Left ventricle myocardium superior (tissue), 1 donor: ENCODE results near the gene ABLIM1. TPM values are rescaled to one million over a fixed set of nuclear protein-coding genes. Genes with fewer than 3 reads are reported as not detected.

Source experiments
- ATAC-seq: fragments of 200-7000 bp; cut with Tn5 transposase; one replicate; pipeline ENCODE4 v1.9.1; 2020; ENCODE audit warnings: mild to moderate bottlenecking, moderate library complexity
- DNase-seq: peaks from one replicate; pipeline ENCODE4 v3.0.0-alpha.2; 2020
- intact Hi-C: fragments of 100-400 bp; cut with micrococcal nuclease; formaldehyde crosslinking; loops from one replicate; pipeline ENCODE4 v1.11.0; 2022
- total RNA-seq: library from RNA; stranded (reverse); fragmentation: NEBNext Ultra II Directional; extraction: Animal tissue kit (Norgen Biotek cat#: 25700); gene quantifications from one replicate; pipeline ENCODE4 v1.2.1, GENCODE V29; 2021
- donor health status: DM: no; HTN: yes; CAD: no; lungs with severe emphysema.

ABLIM1 gene
- total RNA-seq, 1 donor from 2014 or later: 808 TPM

DNA sequence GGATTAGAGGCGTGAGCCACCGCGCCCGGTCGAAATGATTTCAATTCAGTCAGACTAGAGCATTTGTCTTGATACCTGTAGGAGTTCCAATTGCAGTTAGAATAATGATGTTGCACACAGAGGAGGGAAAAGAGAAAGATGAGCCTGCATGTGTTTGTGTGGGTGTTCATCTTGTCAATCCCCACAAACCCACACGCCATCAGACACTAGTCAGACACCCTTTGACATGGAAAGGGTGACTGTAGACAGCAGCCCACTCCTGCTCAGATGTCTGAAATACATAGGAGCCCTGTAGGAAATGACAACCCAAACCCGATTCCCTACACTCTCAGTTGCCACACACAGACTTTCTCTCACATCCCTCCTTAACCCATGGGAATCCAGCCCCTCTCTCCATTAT, 92.0 kb downstream of the ABLIM1 start:
- intact Hi-C loops: no loop called here
- ATAC-seq: no peak

DNA sequence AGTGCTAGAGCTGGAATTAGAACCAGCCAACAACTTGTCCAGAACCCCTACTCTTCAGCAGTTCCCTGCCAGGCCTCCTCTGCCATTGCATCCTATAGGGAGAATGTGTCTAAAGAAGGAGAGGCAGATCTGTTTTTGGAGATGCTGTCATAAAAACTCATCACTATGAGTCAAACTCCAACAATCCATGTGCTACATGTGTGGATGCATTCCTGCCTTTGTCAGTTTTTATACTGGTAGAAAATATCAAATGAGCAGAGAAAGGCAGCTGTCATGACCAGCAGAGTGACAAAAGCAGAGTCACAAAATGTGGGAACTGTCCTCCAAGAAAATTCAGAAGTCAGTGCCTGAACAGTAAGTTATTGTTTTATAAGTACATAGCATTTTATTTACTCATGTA, 93.0 kb downstream of the ABLIM1 start:
- intact Hi-C loops: no loop called here
- DNase-seq: no peak
- ATAC-seq: no peak

More for the DNA sequence above, 92.0 kb downstream of the ABLIM1 start:
- DNase-seq: no peak

DNA sequence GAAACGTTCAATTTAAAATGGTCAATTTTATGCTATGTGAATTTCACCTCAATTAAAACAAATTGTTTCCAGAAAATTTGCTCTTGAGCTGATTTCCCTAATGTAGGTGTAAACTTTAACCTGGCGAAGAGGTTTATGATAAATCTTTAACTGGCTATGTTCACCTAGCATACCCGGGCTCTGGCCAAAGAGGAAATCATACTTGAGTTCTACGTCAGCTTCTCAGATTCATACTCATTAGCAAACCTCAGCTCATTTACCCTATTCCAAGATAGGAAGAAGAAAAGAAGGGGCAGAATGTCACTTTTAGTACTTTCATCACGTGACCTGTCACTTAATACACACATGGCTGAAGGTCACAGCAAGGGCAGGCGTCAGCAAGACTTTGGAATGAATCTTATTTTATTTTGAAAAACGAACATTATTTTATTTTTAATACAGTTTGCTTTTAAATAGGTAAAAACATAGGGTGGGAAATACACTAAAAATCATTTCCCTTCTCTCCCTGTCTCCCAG, 97.0 kb downstream of the ABLIM1 start:
- DNase-seq: no peak
- no peak for ATAC-seq
- intact Hi-C loops: no loop called here

DNA sequence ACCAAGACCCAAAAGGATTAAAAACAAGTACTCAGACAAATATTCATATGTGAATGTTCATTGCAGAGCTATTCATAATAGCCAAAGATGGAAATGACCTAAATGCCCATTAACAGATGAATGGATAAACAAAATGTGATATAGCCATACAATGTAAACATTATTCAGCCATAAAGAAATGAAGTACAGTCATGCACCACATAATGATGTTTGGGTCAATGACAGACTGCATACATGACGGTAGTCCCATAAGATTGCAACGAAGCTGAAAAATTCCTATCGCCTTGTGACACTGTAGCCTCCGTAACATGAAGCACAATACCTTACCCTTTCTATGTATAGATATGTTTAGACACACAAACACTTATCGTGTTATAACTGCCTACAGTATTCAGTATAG, 97.9 kb downstream of the ABLIM1 start:
- ATAC-seq: no peak
- intact Hi-C loops: no loop called here
- DNase-seq: no peak

DNA sequence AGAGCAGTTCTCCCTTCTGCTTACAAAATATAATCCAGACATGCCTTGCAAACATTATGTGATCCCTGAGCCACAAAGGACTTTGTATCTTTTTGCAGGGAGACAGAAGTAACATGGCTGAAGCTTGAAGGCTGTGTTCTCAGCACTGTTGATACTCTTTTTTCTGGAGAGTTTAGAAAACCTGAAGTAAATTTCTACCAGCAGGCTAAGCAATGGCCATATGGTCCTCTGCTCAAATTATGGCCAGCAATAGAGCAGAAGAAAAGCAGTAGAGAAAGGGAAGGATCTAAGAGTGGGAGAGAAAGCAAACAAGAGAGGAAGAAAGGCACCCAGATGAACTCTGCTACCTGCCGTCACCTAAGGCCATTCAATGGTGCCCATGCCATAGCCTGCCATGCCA, 98.4 kb downstream of the ABLIM1 start:
- intact Hi-C loops: loop anchor here (10.0 kb wide), 3 partner anchors 75 to 215 kb away; no protein-coding TSS in a partner anchor
- DNase-seq: no peak
- ATAC-seq: no peak

DNA sequence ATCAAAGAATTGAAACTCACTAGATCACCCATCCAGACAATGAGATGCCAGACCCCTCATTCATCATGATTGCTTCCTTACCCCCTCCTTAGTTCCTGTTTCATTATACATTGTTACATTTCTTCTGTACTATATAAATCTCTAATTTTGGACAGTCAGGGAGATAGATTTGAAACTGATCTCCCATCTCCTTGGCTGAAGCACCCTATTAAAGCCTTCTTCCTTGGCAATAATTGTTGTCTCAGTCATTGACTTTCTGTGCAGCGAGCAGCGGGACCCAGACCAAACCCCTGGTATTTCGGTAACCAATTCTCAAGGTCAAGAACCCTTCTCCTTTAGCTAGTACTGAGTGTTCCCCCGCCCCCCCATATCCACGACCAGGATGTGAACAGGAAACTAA, 100.2 kb downstream of the ABLIM1 start:
- DNase-seq (no peak), ATAC-seq (no peak)
- intact Hi-C loops: loop anchor here (10.0 kb wide), 3 partner anchors 77 to 217 kb away; no protein-coding TSS in a partner anchor

DNA sequence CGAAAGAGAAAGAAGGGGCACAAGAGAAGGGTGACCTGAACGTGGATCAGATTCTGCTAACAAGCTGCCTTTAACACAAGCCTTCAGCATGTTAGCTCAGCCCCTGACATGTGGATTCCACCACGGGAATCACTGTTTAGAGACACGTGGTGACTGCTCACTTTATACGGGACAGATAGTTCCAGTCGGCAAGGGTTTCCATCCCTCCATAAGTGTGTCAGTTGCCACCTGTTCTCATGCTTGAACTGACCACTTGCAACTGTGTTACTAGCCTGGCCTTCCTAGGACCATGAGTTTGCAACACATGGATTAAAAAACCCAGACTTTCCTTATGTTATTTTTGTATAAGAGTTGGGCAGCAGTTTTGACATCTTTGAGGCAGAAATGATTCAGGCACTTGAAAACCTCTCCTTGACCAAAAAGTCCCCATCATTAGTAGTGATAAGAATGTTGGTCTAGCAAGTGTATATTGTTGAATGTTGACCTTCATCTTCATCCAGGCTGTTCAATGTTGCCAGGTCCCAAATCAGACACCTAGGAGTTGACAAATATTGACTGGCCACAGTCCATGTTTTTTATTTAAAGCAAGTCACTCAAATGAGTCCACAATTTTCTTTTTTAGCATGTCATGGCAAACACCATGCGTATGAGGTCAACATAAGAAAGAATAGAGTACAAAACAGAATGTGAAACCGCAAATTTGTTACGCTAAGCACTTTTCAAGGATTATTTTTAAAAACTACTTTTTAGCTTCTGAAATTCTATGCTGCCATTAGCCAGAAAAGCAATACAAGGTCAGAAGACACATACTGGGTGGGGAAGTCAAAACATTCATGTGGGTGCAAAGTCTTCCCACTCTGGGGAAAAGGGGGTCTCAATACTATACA, 101.6 kb downstream of the ABLIM1 start:
- intact Hi-C loops: loop anchor here (10.0 kb wide), 3 partner anchors 78 to 218 kb away; no protein-coding TSS in a partner anchor
- ATAC-seq (peak; percentile 50), DNase-seq (no peak)

DNA sequence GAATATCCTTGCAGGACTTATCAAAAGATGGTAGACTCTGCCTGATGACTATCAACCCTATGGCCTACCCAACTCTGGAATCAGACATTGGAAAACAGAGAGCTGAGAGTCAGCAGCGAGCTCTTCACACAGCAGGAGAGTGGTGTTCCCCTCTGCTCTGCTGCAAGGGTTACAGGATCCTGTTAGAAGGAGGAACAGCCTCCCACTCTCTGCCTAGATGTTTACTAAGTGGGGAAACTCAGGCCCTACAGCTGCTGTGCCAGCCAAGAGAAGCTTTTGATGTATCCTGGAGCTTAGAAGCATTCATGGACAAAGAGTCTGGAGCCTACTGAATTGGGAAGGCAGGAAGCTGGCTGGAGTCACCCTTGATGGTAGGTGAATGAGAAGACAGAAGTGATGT, 104.6 kb downstream of the ABLIM1 start:
- DNase-seq: no peak
- ATAC-seq: no peak
- intact Hi-C loops: loop anchor here (10.0 kb wide), 3 partner anchors 81 to 221 kb away; no protein-coding TSS in a partner anchor

DNA sequence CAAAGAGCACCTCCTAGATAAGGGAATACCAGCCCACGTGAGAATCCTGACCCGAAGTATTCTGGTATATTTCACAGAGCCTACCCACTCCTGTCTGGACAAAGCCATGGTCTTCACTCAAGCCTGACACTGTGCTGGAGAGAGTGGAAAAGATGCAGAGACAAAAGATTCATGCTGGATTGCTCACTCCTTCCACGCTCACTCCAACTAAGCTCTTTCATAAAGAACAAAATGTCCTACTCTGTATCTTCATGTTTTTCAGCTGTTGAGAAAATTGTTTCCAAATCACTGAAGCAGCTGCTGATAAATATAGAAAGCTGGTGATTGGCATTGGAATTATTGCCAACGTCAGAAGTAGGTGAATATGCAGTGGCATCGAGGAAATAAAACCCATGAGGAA, 106.0 kb downstream of the ABLIM1 start:
- peak; percentile 52 for ATAC-seq
- DNase-seq: no peak
- intact Hi-C loops: loop anchor here (10.0 kb wide), 3 partner anchors 83 to 223 kb away; no protein-coding TSS in a partner anchor

DNA sequence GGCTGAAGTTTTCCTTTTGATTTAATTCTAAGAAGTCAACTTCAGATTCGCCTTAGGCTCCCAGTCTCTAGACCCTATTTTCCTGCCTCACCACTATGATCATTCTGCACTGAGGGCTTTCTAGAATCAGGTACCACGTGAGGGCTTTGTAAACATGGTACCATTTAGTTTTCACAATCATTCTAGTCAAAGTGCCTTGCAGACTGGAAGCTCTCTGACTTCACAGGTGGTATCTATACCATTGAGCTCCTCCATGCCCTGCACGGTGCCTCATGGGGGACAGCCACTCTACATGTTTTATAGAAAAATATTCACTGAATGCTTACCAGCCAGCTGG, 106.5 kb downstream of the ABLIM1 start:
- ATAC-seq: peak; percentile 2
- intact Hi-C loops: loop anchor here (10.0 kb wide), 3 partner anchors 83 to 223 kb away; no protein-coding TSS in a partner anchor

DNA sequence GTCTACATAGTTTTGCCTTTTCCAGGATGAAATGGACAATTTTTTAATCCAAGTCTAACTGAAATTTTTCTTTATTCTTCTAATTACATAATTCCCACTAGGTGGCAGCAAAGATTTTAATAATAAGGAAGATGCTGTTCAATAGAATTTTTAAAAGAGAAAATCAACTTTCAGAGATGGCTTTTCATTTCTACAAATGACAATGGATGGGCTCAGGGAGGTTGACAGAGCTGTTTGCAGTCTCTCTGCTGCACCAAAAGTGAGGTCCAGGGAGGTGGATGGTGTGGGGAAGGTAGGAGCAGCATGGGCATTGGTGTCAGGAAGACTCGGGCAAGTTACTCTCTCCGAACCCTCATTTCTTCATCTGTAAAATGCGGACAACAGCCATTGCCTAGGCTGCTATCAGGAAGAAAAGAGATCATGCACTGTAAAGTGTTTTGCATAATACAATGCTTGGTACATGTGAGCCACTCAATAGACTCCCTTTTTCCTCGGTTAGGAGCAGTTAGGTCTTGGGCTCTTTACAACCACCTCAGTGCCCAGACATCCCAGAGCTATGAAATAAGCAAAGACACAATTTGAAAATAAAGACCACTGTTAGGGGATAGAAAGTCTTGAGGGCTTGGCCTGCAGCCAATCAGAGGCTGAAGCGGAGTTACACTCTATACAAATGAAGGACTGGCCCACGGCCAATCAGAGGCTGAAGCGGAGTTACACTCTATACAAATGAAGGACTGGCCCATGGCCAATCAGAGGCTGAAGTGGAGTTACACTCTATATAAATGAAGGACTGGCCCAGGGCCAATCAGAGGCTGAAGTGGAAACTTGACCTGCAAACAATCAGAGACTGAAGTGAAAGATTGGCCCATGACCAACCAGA, 107.1 kb downstream of the ABLIM1 start:
- ATAC-seq (peak; percentile 44), DNase-seq (peak; percentile 72)
- intact Hi-C loops: loop anchor here (10.0 kb wide), 3 partner anchors 84 to 224 kb away; no protein-coding TSS in a partner anchor

More for the DNA sequence above, 106.5 kb downstream of the ABLIM1 start:
- DNase-seq: no peak

DNA sequence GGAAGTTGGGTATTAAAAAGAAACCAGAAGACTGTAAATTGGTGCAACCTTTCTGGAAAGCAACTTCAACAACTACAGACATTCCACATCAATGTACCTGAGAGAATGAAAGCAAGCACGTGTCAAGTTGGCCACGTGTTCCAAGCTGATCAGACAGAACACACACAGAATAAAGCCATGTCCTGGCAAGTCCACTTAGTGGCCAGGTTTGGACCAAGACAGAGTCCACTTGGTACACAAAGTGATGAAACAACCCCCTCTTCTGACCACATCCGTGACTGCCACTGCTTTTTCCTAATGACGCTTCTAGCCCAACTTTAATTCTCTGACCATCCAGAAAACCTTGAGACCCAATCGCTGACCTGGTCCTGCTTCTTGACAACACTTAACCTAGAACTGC, 109.4 kb downstream of the ABLIM1 start:
- ATAC-seq (peak; percentile 26), DNase-seq (no peak)
- intact Hi-C loops: no loop called here

DNA sequence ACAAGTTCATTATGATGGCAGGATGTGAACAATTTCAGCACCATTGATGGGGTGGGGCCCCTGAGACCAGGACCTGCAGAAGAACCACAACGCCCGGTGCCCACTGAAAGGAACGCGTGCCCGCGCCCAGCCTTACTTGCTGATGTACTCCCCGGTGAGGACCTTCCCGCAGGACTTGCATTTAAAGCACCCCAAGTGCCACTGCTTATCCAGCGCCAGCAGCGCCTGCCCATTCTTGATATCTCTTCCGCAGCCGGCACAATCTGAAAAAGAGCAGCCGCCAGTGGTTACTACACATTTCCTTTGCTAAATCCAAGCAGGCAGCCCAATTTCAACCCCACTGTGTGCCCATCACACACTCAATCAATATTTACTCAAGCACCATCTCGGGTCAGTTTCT, 110.6 kb downstream of the ABLIM1 start:
- DNase-seq: no peak
- ATAC-seq: no peak
- intact Hi-C loops: no loop called here

DNA sequence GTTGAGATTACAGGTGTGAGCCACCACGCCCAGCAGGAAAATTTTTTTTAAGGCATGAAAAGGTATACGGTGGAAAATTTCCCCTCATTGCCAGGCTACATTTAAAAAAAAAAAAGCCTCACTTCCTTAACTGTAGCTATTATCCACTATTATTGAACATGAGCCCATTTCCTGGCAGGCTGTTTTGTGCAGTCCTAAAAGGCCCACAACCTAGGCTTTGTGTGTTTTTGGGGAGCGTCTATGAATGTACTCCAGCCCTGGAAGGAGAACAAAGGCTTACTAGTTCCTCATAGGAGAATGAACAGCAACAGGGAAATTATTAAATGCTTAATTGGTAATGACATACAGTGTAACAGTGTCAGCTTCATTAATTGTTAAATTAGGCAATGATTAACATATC, 111.0 kb downstream of the ABLIM1 start:
- ATAC-seq: no peak
- intact Hi-C loops: no loop called here

DNA sequence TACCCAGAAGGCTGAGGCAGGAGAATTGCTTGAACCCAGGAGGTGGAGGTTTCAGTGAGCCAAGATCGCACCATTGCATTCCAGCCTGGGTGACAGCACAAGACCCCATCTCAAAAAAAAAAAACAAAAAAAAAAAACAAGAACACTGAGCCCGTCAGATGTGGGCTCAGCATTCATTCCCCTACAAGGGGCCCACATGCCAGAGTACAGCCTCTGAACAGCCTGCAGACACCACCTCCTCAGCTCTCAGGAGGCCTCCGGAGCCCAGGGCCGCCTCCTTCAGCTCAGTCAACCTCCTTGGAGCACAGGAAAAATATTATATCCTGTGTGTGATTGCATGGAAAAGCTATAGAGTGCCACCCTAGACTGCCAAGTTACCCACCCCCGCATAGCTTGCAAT, 112.3 kb downstream of the ABLIM1 start:
- no peak for DNase-seq
- intact Hi-C loops: no loop called here
- no peak for ATAC-seq

More for the DNA sequence above, 111.0 kb downstream of the ABLIM1 start:
- no peak for DNase-seq

DNA sequence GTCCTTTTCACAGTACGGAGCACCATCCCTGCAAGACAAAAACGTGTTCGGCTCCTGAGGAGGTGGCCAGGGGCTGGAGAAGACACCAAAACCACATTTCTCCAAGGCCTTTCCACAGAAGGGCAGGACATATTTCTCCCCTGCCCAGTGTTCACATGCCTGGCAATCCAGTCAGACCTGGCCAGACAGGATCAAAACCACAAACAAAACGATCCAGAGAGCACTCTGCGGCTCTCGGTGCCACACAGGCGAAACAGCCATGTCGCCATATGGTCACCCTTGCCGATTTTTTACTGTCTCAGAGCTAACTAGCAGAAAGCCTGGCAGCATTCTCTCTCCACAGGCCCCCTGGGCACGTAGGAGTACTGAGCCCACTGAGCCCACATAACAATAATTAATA, 113.0 kb downstream of the ABLIM1 start:
- DNase-seq: no peak
- intact Hi-C loops: no loop called here
- ATAC-seq: no peak

DNA sequence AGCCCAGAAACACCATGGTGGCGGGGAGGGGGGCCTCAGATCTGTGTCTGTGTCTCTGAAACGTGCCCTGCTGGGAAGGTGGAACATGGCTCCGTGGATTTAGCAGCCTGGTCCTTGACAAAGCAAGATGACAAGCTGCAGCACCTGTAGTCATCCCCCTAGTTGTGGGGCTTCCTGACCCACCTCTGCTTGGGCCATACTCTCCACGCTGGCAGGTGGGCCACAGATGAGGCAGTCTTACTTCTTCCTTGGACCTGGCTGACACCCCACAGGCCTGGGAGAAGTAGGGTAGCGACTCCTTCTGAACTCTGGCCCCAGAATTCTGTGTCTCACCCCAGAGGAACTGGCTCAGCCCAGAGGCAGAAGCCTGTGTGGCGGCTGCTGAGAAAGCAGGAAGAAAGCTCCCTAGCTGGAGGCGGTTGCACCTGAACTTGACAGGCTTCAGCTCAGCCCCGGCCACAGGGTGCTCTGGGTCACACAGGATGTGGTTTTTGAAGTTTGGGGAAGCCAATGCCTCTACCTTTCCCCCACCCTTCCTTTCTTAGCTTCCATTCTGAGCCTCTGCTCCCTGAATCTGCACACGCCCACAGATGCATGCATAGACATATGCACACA, 113.9 kb downstream of the ABLIM1 start:
- no peak for ATAC-seq

DNA sequence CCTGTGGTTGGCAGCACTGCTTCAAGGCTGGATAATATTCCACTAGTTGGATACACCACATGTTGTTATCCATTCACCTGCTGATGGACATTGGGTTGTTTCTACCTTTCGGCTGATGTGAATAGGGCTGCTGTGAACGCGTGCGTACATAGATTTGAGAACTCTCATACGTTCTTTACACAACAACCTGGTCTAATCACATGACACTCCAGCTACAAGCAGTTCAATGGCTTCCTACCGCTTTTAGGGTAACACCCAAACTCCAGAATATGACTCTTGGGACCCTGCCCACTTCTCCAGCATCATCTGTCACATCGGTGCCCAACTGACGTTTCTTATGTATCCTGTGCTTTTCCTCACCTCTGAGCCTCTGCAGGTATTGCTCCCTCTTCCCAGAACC, 114.6 kb downstream of the ABLIM1 start:
- no peak for DNase-seq
- intact Hi-C loops: no loop called here
- no peak for ATAC-seq

More for the DNA sequence above, 113.9 kb downstream of the ABLIM1 start:
- no peak for DNase-seq
- intact Hi-C loops: no loop called here

DNA sequence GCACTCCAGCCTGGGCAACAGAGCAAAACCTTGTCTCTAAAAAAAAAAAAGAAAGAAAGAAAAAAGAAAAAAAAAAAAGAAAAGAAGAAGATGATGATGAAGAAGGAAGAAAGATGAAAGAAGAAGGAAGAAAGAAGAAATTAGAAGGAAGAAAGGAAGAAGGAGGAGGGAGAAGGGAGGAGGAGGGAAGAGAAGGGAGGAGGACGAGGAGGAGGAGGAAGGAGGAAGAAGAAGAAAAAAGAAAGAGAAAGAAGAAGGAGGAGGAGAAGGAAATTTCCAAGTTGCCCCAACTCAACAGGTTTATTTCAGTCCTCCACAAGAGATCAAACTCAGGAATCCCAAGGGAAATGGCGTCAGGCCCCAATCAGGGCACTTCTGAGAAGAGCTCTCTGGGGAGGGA, 115.7 kb downstream of the ABLIM1 start:
- DNase-seq (no peak), ATAC-seq (no peak)
- intact Hi-C loops: no loop called here
